HEK293T (cell line): ENCODE data around the gene PTPN2.

ENCODE experiments used
- BHLHE40 ChIP-seq: fragments of 450-650 bp; IDR thresholded peaks from 2 replicates; pipeline ENCODE4 v1.6.1; 2016; ENCODE audit warnings: mild to moderate bottlenecking, moderate library complexity, borderline replicate concordance
- ELF4 ChIP-seq: fragments of 450-650 bp; IDR thresholded peaks from 2 replicates; pipeline ENCODE4 v1.6.1; 2017; ENCODE audit warnings: antibody characterized with exemption
- FOXA1 ChIP-seq: fragments of 450-650 bp; IDR thresholded peaks from 2 replicates; pipeline ENCODE4 v1.6.1; 2016; ENCODE audit warnings: mild to moderate bottlenecking
- SUZ12 ChIP-seq: fragments of 450-650 bp; IDR thresholded peaks from 2 replicates; pipeline ENCODE4 v1.6.1; 2016; ENCODE audit warnings: mild to moderate bottlenecking
- TARDBP ChIP-seq: fragments of 450-650 bp; IDR thresholded peaks from 2 replicates; pipeline ENCODE4 v1.6.1; 2016
- TF ChIP-seq, protein P1 (sequence below): fragments of 450-650 bp; IDR thresholded peaks from 2 replicates; pipeline ENCODE4 v1.6.1; 2016

- TF ChIP-seq FOXA1 (no peak), BHLHE40 (no peak), TARDBP (no peak), SUZ12 (no peak), ELF4 (no peak)
- TF ChIP-seq, protein P1, sequence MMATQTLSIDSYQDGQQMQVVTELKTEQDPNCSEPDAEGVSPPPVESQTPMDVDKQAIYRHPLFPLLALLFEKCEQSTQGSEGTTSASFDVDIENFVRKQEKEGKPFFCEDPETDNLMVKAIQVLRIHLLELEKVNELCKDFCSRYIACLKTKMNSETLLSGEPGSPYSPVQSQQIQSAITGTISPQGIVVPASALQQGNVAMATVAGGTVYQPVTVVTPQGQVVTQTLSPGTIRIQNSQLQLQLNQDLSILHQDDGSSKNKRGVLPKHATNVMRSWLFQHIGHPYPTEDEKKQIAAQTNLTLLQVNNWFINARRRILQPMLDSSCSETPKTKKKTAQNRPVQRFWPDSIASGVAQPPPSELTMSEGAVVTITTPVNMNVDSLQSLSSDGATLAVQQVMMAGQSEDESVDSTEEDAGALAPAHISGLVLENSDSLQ = no peak
These were observed 115.4 kb downstream of the PTPN2 start for GRCh38 chr18:12768625-12769024.
